HepG2 (cell line): ENCODE data around the gene MAD2L2. TPM values are rescaled to one million over a fixed set of nuclear protein-coding genes. Genes with fewer than 3 reads are reported as not detected.

Experiments
- AGO2 ChIP-seq: fragments of 200-400 bp; formaldehyde crosslinking; optimal IDR thresholded peaks from 2 replicates; pipeline ENCODE3; 2017; ENCODE audit warnings: mild to moderate bottlenecking, low read depth, low read length, moderate library complexity
- ATRX ChIP-seq: sonication (generic); formaldehyde crosslinking; IDR thresholded peaks from 2 replicates; pipeline ENCODE4 v1.4.0; 2020; ENCODE audit warnings: missing genetic modification reagents, borderline replicate concordance
- EHMT2 ChIP-seq: fragments of 200-600 bp; sonication (generic); IDR thresholded peaks from 2 replicates; pipeline ENCODE4 v1.7.0; 2017; ENCODE audit warnings: antibody characterized with exemption, low read depth, low read length, borderline replicate concordance
- GFI1 ChIP-seq: sonication (generic); formaldehyde crosslinking; IDR thresholded peaks from 2 replicates; pipeline ENCODE4 v1.5.0; 2020; ENCODE audit warnings: missing genetic modification reagents, mild to moderate bottlenecking, borderline replicate concordance
- HDAC6 ChIP-seq: fragments of 200-600 bp; sonication (generic); IDR thresholded peaks from 2 replicates; pipeline ENCODE4 v1.7.0; 2017; ENCODE audit warnings: mild to moderate bottlenecking, antibody characterized with exemption, low read length, low read depth
- IRF9 ChIP-seq: sonication (generic); formaldehyde crosslinking; IDR thresholded peaks from 2 replicates; pipeline ENCODE4 v1.8.0; 2022; ENCODE audit warnings: missing genetic modification reagents, mild to moderate bottlenecking, borderline replicate concordance
- JUND ChIP-seq: sonication (generic); formaldehyde crosslinking; IDR thresholded peaks from 2 replicates; pipeline ENCODE4 v1.8.0; 2022; ENCODE audit warnings: mild to moderate bottlenecking, missing genetic modification reagents
- KLF13 ChIP-seq: sonication (generic); formaldehyde crosslinking; IDR thresholded peaks from 2 replicates; pipeline ENCODE4 v1.4.0; 2020; ENCODE audit warnings: mild to moderate bottlenecking, missing genetic modification reagents
- MIXL1 ChIP-seq: IDR thresholded peaks from 2 replicates; pipeline ENCODE4 v1.6.1; 2016
- MTERF4 ChIP-seq: sonication (generic); formaldehyde crosslinking; IDR thresholded peaks from 2 replicates; pipeline ENCODE4 v1.8.0; 2023; ENCODE audit warnings: mild to moderate bottlenecking, missing genetic modification reagents
- MYPOP ChIP-seq: sonication (generic); formaldehyde crosslinking; IDR thresholded peaks from 2 replicates; pipeline ENCODE4 v1.8.1; 2023; ENCODE audit warnings: mild to moderate bottlenecking, moderate library complexity, missing genetic modification reagents
- PAX8 ChIP-seq: sonication (generic); formaldehyde crosslinking; IDR thresholded peaks from 2 replicates; pipeline ENCODE4 v1.8.0; 2022; ENCODE audit warnings: mild to moderate bottlenecking, missing genetic modification reagents, borderline replicate concordance
- RARA ChIP-seq: IDR thresholded peaks from 2 replicates; pipeline ENCODE4 v1.6.1; 2016; ENCODE audit warnings: missing genetic modification reagents, missing compliant biosample characterization
- RBM39 ChIP-seq: fragments of 200-400 bp; formaldehyde crosslinking; IDR thresholded peaks from one replicate; pipeline ENCODE4 v1.6.1; 2018; ENCODE audit warnings: antibody characterized with exemption, mild to moderate bottlenecking, low read depth, low read length; ENCODE audit not compliant: poor library complexity, severe bottlenecking
- SALL1 ChIP-seq: sonication (generic); formaldehyde crosslinking; IDR thresholded peaks from 2 replicates; pipeline ENCODE4 v1.8.0; 2022; ENCODE audit warnings: mild to moderate bottlenecking, missing genetic modification reagents
- SIX4 ChIP-seq: sonication (generic); formaldehyde crosslinking; IDR thresholded peaks from 2 replicates; pipeline ENCODE4 v1.4.0; 2020; ENCODE audit warnings: missing genetic modification reagents
- SKI ChIP-seq: fragments of 450-650 bp; IDR thresholded peaks from one replicate; pipeline ENCODE4 v1.6.1; 2018; ENCODE audit warnings: mild to moderate bottlenecking; ENCODE audit not compliant: partially characterized antibody
- SKIL ChIP-seq: sonication (generic); formaldehyde crosslinking; IDR thresholded peaks from 2 replicates; pipeline ENCODE4 v1.8.0; 2022; ENCODE audit warnings: missing genetic modification reagents, mild to moderate bottlenecking, moderate library complexity, borderline replicate concordance
- TAF15 ChIP-seq: fragments of 200-400 bp; formaldehyde crosslinking; IDR thresholded peaks from one replicate; pipeline ENCODE4 v1.6.1; 2018; ENCODE audit warnings: mild to moderate bottlenecking, low read depth, low read length; ENCODE audit not compliant: poor library complexity, severe bottlenecking
- TEAD3 ChIP-seq: optimal IDR thresholded peaks from 2 replicates; pipeline ENCODE3; 2016; ENCODE audit warnings: borderline replicate concordance
- ZBTB14 ChIP-seq: sonication (generic); formaldehyde crosslinking; IDR thresholded peaks from 2 replicates; pipeline ENCODE4 v1.4.0; 2020; ENCODE audit warnings: missing genetic modification reagents
- ZNF367 ChIP-seq: sonication (generic); formaldehyde crosslinking; IDR thresholded peaks from 2 replicates; pipeline ENCODE4 v1.4.0; 2020; ENCODE audit warnings: missing genetic modification reagents, borderline replicate concordance
- ZNF652 ChIP-seq: IDR thresholded peaks from 2 replicates; pipeline ENCODE4 v1.6.1; 2016; ENCODE audit warnings: low read depth, borderline replicate concordance
- polyA plus RNA-seq, 8 experiments: library from polyadenylated mRNA; depleted of rRNA in 3 of 8; stranded (reverse) in 7 of 8; unstranded in 1 of 8; fragments of >200 nt; fragmentation: Illumina TruSeq in 4 of 8; extraction: Trizol in 4 of 8; gene quantifications; 2 replicates each; pipeline versions ENCODE4 v1.2.1 to v1.2.3, GENCODE V29; 2011 to 2016; ENCODE audit warnings: low read depth in 4 of 8, missing spikeins in 1 of 8, mixed read lengths in 1 of 8; ENCODE audit not compliant: insufficient read depth in 1 of 8
- total RNA-seq, 5 experiments: library from RNA; depleted of rRNA; stranded (reverse); fragments of >200 nt; fragmentation: Illumina TruSeq; extraction: Trizol; gene quantifications; 2 replicates each; pipeline ENCODE4 v1.2.3, GENCODE V29; 2016; ENCODE audit warnings: low read depth in 1 of 5

MAD2L2 gene
- total and polyA plus RNA-seq, 2 of the 13 experiments (the other 11 are each of a cell fraction or from before 2014, with no cell fraction given), result 51.8 to 53.8 TPM

GRCh38 chr1:11653101-11653860, 27.7 kb downstream of the MAD2L2 start (continued):
- TF ChIP-seq EHMT2 (no peak), SALL1 (CRISPR knock-in tag) (peak; percentile 67), HDAC6 (no peak), SKIL (peak; percentile 58; the same call in 1 of the 2 replicates), MTERF4 (CRISPR knock-in tag) (no peak), AGO2 (peak; percentile 73), IRF9 (0 out of 2 replicates have a peak, but pooled peaks have one; percentile 10), ZBTB14 (CRISPR knock-in tag) (no peak), RBM39 (peak; percentile 82), MIXL1 (no peak), PAX8 (CRISPR knock-in tag) (no peak), TAF15 (peak; percentile 16), ATRX (CRISPR knock-in tag) (no peak), ZNF652 (no peak), MYPOP (CRISPR knock-in tag) (0 out of 2 replicates have a peak, but pooled peaks have one; percentile 65), ZNF367 (CRISPR knock-in tag) (0 out of 2 replicates have a peak, but pooled peaks have one; percentile 25), SKI (peak; percentile 11), SIX4 (CRISPR knock-in tag) (peak; percentile 65; the same call in 1 of the 2 replicates), RARA (CRISPR knock-in tag) (0 out of 2 replicates have a peak, but pooled peaks have one; percentile 33), TEAD3 (CRISPR knock-in tag) (peak; percentile 31), JUND (CRISPR knock-in tag) (peak; percentile 76), KLF13 (CRISPR knock-in tag) (no peak), GFI1 (peak; percentile 45; the same call in 1 of the 2 replicates)
